Retina (tissue), 1 donor: ENCODE results near the gene MXI1.

Experiments
- DNase-seq: peaks from one replicate; pipeline ENCODE4 v3.0.0-alpha.2; 2016

The MXI1 gene

DNA sequence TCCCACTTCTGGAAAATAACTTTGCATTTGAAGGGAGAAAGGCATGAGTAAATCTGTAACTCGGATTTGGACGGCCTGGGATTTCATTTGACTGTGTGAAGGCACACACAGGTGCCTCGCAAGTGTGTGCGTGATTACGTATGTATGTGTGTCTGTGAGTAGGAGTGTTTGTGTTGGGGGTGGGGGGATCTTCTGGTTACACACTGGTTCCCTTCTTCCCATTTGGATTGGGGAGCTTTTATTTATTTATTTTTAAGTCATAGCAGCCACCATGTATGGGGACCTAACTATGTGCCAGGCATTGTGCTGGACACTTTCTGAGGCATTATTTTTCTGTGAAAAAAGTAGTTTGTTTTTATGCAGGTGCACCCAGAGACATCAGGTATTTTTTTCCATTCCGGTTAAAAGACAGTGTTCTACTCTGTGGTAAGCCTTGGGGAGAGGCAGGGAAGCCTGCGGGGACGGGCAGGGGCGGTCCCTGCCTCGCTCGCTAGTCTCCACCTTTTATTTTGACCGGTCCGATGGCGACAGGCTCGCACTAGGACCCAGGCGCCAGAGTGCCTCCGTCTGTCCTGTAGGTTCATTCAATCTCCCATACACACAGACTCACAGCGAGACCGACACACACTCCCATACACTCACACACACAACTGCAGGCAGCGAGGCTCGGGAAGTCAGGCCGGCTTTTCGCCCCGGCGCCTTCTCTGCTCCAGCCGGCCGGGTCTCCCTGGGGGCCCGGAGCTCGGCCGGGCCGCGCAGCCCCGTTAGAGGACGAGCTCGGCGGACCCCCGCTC, at the start of gene MXI1:
TSS of gene MXI1 (plus strand) at position 595 of the 794 bp plus-strand sequence. CDS start 204 bp downstream, outside the sequence.
- peak; percentile 91 for DNase-seq

DNA sequence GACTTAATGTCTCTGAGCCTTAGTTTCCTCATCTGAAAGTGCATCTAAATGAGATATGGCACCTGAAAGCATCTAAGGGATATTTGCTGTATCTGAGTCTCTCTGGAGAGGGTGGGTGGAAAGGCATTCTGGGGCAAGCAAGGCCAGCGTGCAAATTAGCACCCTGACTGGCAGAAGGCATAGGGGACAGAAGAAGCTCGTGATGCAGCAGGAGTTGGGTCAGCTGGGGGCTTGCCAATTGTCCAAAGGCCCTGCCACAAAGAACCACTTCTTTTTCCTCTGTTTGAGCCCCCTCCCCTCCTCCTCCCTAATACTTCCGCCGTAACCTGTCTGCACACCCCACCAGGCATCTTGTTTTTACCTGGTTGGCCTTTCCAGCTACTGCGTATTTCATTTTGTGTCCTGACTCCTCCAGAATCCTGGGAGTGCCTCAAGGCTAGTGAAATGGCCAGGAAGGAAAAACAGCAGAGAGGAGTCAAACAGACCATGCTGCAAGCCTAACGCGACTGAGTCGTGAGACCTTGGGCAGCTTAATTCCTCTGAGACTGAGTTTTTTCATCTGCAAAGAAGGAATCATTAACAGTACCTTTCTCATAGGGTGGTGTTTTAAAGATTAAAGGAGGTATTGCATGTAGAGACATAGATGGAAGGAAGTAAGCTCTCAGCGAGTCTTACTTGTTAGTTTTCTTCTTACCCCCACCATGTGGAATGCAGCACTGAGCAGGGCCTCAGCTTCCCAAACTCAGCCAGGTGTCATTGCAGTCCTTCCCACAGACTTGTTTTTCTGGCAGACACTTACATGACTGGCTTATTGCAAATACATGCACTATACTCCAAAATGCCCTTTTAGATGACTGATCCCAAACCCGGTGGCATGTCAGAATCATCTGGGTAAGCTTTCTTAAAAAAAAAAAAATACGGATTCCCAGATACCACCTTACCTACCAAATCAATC, 49.1 kb upstream of the MXI1 start:
- DNase-seq = no peak

DNA sequence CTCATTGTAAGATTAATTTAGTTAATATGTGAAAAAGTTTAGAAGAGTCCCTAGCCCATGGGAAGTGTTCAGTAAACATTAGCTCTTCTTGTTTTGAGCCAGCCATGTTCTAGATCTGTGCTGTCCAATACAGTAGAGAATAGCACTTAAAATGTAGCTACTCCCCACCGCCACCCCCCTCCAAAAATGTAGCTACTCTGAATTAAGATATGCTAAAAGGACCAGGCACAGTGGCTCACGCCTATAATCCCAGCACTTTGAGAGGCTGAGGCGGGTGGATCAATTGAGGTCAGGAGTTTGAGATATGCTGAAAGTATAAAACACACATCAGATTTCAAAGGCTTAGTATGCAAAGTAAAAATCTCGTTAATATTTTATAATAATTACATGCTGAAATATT, 47.3 kb upstream of the MXI1 start:
- DNase-seq = no peak

DNA sequence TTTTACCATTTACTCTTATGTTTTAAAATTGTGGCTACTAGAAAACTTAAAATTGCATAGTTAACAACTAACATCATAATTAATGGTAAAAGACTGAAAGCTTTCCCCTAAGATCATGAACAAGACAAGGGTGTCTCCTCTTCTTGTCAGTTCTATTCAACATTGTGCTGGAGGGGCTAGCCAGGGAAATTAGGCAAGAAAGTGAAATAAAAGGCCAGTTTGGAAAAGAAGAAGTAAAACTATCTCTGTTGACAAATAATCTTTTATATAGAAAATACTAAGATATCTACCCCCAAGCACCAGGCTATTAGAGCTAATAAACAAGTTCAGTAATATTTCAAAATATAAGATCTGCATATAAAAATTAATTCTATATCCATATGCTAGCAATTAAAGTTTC, 46.9 kb upstream of the MXI1 start:
- DNase-seq = no peak

DNA sequence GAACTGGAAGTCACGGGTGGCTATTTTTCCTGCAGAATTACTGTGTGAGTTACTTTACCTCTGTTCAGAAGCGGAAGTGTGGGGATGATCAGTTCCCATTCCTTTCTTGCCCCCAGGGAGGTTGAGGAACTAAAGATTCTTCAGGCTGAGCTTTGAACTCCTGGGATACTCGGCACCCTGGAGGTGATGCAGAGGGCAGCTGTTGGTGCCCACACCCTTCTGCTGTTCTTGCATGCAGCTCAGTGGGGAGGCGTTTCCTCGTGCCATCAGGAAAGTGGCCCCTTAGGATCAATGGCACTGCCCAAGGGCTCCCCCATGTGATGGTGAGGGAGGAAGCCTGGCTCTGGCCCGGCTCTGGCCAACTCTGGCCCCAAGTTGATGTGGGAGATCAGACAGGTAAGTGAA, 44.7 kb upstream of the MXI1 start:
- no peak for DNase-seq

- DNase-seq = no peak
Measured at GRCh38 chr10:110163192-110163773, 44.1 kb upstream of the MXI1 start.

DNA sequence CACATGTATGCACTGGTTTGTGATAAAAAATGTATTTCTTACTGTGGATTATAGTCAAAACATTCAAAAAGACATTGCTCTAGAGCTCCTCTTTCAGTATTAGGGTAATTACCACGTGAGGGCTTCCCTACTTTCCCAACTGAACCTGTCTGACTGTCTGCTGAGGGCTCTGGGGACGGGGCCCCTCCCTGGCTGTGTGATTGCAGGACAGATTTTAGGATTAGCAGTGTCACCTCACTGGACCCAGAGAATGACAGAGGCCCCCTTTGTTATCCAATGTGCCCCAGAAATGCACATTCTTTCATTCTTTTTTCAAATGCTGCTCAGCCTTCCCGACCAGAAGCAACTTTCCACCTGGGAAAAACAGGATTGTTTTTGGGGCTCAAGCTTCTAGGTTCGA, 43.6 kb upstream of the MXI1 start:
- no peak for DNase-seq

GRCh38 chr10:110165239-110165638, 42.2 kb upstream of the MXI1 start:
- no peak for DNase-seq

- DNase-seq = no peak
Measured at GRCh38 chr10:110167149-110167548, 40.3 kb upstream of the MXI1 start.

DNA sequence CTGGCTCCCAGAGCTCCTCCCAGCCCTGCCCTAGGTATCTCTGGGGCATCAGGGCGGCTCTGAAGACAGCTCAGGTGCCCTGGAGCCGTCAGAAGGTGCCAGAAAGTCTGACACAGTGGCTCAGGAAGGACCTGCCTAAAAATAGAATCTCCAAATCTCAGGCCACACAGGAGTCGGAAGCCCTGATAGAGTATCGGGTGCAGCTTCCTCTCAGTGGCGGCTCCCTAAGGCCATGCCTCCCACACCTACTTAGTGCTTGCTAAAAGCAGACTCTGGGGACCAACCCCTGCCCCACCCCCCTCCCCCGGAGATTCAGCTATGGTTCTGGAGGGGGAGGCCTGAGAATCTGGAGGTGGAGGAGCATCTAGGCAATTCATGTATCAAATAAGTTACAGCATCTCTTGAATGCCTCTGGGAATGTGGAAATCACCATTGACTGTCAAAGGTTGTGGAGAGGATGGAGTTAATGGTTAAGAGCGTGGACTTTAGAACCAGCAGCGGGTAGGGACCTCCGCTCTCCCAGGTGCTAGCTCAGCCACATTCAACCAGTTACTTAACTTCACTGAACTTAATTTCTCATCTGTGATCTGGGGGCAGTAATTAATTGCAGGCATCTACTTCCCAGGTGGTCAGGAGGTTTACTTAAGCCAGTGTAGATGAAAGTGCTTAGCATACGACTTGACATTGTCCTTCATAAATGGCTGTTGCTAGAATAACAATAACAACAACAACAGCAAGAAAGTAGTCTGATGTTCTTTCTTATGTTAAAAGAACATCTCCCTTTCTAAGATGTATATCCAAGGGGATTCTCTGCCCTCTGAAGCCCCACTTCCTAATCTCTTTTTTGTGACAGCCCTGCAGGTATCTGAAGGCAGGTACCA, 38.6 kb upstream of the MXI1 start:
- no peak for DNase-seq

DNA sequence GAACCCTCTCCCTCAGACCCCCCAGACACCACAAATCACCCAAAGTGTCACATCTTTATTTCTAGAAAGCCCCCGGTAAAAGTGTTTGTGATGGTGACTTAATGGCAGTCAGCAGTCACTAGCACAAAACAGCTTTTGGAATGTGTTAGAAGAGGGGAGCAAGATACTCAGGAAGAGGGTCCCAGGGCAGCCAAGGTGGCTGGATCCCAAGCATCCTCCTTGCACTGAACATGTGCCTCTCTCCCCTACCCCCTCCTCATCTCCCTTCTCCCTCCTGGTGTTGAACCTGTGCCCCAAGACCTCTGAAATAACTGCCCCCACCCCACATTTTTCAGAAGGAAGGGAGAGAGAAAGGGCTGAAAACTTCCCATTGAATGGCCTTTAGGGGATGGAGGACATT, 37.8 kb upstream of the MXI1 start:
- no peak for DNase-seq

- peak; percentile 28 for DNase-seq
Measured at GRCh38 chr10:110170142-110170971, 37.0 kb upstream of the MXI1 start.

GRCh38 chr10:110171032-110171431, 36.4 kb upstream of the MXI1 start:
- no peak for DNase-seq

DNA sequence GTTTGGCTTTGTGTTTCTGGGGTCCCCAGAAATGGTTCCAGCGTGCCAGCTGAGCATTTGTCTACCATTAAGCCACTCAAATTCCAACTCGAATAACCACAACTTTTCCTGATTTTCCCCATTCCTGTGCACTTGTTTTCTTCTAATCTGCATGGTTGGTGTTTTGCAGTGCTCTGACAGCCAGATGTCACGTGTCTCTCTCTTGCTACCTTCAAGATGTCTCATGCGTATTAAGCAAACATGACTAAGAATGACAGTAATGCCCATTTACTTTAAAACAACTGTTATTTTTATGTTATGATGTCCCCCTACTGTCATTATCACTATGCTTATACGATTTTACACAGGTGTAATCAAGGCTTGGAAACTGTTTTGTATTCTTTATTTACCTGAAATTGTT, 35.2 kb upstream of the MXI1 start:
- no peak for DNase-seq

GRCh38 chr10:110174201-110174600, 33.2 kb upstream of the MXI1 start:
- DNase-seq = no peak

DNA sequence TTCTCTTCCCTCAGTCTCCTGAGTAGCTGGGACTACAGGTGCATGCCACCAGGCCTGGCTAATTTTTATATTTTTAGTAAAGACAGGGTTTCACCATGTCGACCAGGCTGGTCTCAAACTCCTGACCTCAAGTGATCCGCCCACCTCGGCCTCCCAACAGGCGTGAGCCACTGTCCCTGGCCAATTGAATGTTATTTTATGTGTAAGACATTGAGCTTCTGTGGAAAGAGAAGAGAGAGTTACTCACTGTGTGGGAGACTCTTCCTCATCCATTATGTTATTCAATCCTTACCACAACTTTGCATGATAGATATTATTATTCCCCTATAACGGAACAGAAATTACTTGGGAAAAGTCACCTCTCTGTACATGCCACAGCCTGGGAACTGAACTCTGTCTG, 32.6 kb upstream of the MXI1 start:
- DNase-seq = no peak

DNA sequence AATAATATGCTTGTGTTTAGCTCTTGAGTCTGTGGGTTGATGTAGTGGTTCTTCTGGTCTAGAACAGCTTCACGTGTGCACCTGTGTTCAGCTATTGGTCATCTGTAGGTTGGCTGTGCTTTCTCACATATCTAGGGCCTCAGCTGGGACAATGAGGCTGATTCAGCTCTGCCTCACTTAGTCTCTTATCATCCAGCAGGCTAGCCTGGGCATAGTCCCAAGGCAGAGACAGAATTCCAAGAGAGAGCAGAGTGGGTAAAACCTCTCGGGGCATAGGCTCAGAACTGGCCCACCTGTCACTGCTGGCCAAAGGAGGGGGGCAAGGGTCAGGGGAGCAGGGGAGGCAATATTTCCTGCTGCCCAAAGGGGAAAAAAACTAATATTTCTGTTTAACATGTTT, 32.0 kb upstream of the MXI1 start:
- no peak for DNase-seq

DNA sequence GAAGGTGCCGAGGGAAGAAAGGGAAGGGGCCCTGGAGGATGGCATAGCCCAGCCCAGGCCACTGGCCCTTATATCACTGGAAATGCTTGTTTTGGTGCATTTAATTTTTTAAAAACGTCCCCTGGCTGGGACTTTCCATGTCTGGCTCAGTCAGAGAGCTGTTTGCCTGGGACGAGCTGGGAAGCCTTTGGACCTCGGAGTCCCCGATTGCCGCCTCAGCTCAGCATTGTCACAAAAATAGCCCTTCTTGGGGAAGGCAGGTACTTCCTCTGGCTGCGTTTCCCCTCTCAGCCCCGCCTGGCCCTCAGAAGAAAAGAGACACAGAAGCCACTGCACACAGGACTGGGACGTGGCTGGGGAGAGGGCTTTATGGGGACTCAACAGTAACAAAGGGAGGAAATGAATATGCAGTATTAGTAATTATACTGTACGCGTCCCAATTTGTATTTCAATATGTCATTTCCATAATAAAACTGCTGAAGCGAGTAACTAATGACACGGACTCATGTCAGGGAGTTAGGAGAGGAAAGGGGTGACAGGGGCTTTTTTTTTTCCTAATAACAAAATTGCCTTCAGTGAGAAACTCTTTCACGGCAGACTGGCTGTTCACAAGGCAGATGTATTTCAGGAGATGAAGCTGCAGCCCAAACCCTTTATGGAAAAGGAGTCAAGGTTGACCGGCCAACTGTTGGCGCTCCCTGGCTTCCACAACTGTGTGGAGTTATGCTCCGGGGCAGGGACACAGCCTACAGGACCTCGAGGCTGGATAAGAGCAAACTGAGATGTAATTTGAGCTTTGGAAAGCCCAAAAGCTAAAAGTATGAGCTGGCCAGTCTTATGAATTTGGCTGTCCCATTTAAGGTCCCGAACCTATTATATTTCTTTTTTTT, 31.0 kb upstream of the MXI1 start:
- DNase-seq = no peak

DNA sequence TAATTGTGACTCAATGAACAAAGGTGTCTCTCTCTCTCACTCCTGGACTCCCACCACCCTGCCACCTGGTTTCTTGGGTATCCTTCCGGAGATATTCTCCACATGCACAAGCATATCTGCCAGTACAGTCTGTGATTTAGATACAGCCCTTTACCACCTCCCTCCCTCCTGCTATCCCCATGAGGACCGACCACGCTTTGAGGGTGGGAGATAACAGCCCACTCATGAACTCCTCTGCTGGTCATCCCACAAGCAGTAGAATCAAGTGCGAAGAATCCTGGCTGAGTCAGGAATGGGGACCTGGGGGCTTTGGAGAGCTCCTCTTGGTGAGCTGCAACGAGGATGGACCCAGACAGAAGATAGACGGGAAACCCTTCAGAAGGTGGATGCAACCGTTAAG, 28.2 kb upstream of the MXI1 start:
- no peak for DNase-seq

- no peak for DNase-seq
Measured at GRCh38 chr10:110181451-110181850, 26.0 kb upstream of the MXI1 start.

DNA sequence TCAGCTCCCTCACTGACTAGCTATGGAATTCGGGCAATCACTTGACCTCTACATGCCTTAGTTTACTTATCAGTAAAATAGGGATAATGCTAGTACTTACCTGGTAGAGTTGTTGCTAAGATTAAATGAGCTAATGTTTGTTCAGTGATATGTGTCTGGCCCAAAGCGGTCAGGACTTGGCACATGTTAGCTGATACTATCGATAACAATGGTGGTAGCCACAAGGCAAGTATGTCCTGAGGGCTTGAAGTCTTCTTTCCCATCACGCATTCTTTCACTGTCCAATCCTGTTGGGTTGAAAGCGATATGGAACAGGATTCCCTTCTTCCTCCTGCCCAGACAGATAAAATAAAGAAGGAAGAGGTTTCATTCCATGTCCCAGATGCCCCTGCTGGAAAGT, 25.5 kb upstream of the MXI1 start:
- DNase-seq = no peak
